WTC11 (cell line): ENCODE results near the gene KCNJ6. TPM values are rescaled to one million over a fixed set of nuclear protein-coding genes. Genes with fewer than 3 reads are reported as not detected.

Source experiments
- ATAC-seq: fragments of 200-7000 bp; cut with Tn5 transposase; 2 replicates; pipeline ENCODE4 v1.10.0; 2021; ENCODE audit warnings: mild to moderate bottlenecking, moderate library complexity
- CTCF ChIA-PET: fragments of 300-600 bp; sonication (Branson Sonifier 250); formaldehyde crosslinking; loops from one replicate; lab custom pipeline; 2021; ENCODE audit warnings: antibody characterized with exemption; lab: Charles Lee
- POLR2A ChIA-PET: fragments of 350-600 bp; sonication (Branson Sonifier 250); formaldehyde crosslinking; loops from one replicate; lab custom pipeline; 2021; ENCODE audit warnings: antibody characterized with exemption; lab: Charles Lee
- DNase-seq: peaks from one replicate; pipeline ENCODE4 v3.0.0; 2021; ENCODE audit warnings: low spot score
- H3K27ac Mint-ChIP-seq: 2 replicates; pipeline ENCODE4 v1.8.0; 2021; ENCODE audit warnings: mixed read lengths
- H3K27me3 Mint-ChIP-seq: 2 replicates; pipeline ENCODE4 v1.8.0; 2021; ENCODE audit warnings: low read depth, mild to moderate bottlenecking, moderate library complexity, mixed read lengths
- H3K36me3 Mint-ChIP-seq: 2 replicates; pipeline ENCODE4 v1.8.0; 2021; ENCODE audit warnings: mixed read lengths
- H3K4me1 Mint-ChIP-seq: 2 replicates; pipeline ENCODE4 v1.8.0; 2022; ENCODE audit warnings: mixed read lengths
- H3K4me3 Mint-ChIP-seq: 2 replicates; pipeline ENCODE4 v1.8.0; 2021; ENCODE audit warnings: mild to moderate bottlenecking, moderate library complexity, mixed read lengths
- H3K9me3 Mint-ChIP-seq: 2 replicates; pipeline ENCODE4 v1.8.0; 2021; ENCODE audit warnings: mixed read lengths
- ATF2 ChIP-seq: sonication (generic); formaldehyde crosslinking; IDR thresholded peaks from 2 replicates; pipeline ENCODE4 v1.8.1; 2022; ENCODE audit warnings: low read depth, missing genetic modification reagents, borderline replicate concordance
- CTCF ChIP-seq: fragments of 200-600 bp; IDR thresholded peaks from 2 replicates; pipeline ENCODE4 v1.8.0; 2022; ENCODE audit warnings: antibody characterized with exemption
- ETV6 ChIP-seq: sonication (generic); formaldehyde crosslinking; IDR thresholded peaks from 2 replicates; pipeline ENCODE4 v1.8.1; 2022; ENCODE audit warnings: mild to moderate bottlenecking, missing genetic modification reagents
- FOXP1 ChIP-seq: sonication (generic); formaldehyde crosslinking; IDR thresholded peaks from 2 replicates; pipeline ENCODE4 v1.8.0; 2022; ENCODE audit warnings: missing genetic modification reagents, mild to moderate bottlenecking, moderate library complexity, borderline replicate concordance
- HMGXB4 ChIP-seq: sonication (generic); formaldehyde crosslinking; IDR thresholded peaks from 2 replicates; pipeline ENCODE4 v1.8.1; 2023; ENCODE audit warnings: mild to moderate bottlenecking, moderate library complexity, missing genetic modification reagents
- JAZF1 ChIP-seq: fragments of 250-450 bp; sonication (Bioruptor Pico); IDR thresholded peaks from 2 replicates; pipeline ENCODE4 v1.9.0; 2021; ENCODE audit warnings: moderate library complexity, mild to moderate bottlenecking, inconsistent platforms
- KAT7 ChIP-seq: sonication (generic); formaldehyde crosslinking; IDR thresholded peaks from 2 replicates; pipeline ENCODE4 v1.8.1; 2023; ENCODE audit warnings: missing genetic modification reagents, mild to moderate bottlenecking, borderline replicate concordance
- MXD4 ChIP-seq: fragments of 250-450 bp; sonication (Bioruptor Pico); IDR thresholded peaks from 2 replicates; pipeline ENCODE4 v1.8.0; 2021; ENCODE audit warnings: mild to moderate bottlenecking, moderate library complexity, borderline replicate concordance
- MYBL2 ChIP-seq: sonication (generic); formaldehyde crosslinking; IDR thresholded peaks from 2 replicates; pipeline ENCODE4 v1.8.1; 2023; ENCODE audit warnings: mild to moderate bottlenecking, moderate library complexity, missing genetic modification reagents
- NR1H2 ChIP-seq: sonication (generic); formaldehyde crosslinking; IDR thresholded peaks from 2 replicates; pipeline ENCODE4 v1.9.0; 2021; ENCODE audit warnings: mild to moderate bottlenecking, moderate library complexity, missing genetic modification reagents
- SMAD3 ChIP-seq: sonication (generic); formaldehyde crosslinking; IDR thresholded peaks from 2 replicates; pipeline ENCODE4 v1.8.0; 2022; ENCODE audit warnings: missing genetic modification reagents, mild to moderate bottlenecking, borderline replicate concordance
- SOX15 ChIP-seq: fragments of 250-450 bp; sonication (Bioruptor Pico); IDR thresholded peaks from 2 replicates; pipeline ENCODE4 v1.9.0; 2021; ENCODE audit warnings: mild to moderate bottlenecking
- STAT6 ChIP-seq: sonication (generic); formaldehyde crosslinking; conservative IDR thresholded peaks from 2 replicates; pipeline ENCODE4 v1.8.1; 2023; ENCODE audit warnings: mild to moderate bottlenecking, low read depth, missing genetic modification reagents, moderate library complexity
- ZNF138 ChIP-seq: sonication (generic); formaldehyde crosslinking; conservative IDR thresholded peaks from 2 replicates; pipeline ENCODE4 v1.8.1; 2022; ENCODE audit warnings: mild to moderate bottlenecking, moderate library complexity, missing genetic modification reagents
- ZNF232 ChIP-seq: sonication (generic); formaldehyde crosslinking; IDR thresholded peaks from 2 replicates; pipeline ENCODE4 v1.8.0; 2022; ENCODE audit warnings: mild to moderate bottlenecking, missing genetic modification reagents
- ZNF263 ChIP-seq: sonication (generic); formaldehyde crosslinking; IDR thresholded peaks from 2 replicates; pipeline ENCODE4 v1.8.1; 2022; ENCODE audit warnings: low read depth, mild to moderate bottlenecking, moderate library complexity, missing genetic modification reagents
- ZNF425 ChIP-seq: fragments of 250-450 bp; sonication (Bioruptor Pico); conservative IDR thresholded peaks from 2 replicates; pipeline ENCODE4 v1.9.0; 2021; ENCODE audit warnings: mild to moderate bottlenecking
- ZNF512 ChIP-seq: sonication (generic); formaldehyde crosslinking; IDR thresholded peaks from 2 replicates; pipeline ENCODE4 v1.8.1; 2022; ENCODE audit warnings: missing genetic modification reagents, borderline replicate concordance
- total RNA-seq: library from RNA; stranded (reverse); gene quantifications from 3 replicates; pipeline ENCODE4 v1.2.3, GENCODE V29; 2021

KCNJ6 gene
- total RNA-seq, 1 experiment from 2014 or later: 0.35 TPM

GRCh38 chr21:37793660-37794059 lies 122.6 kb downstream of the KCNJ6 start (continued):
- no peak for TF ChIP-seq CTCF
- no peak for TF ChIP-seq ZNF263 (CRISPR knock-in tag)
- TF ChIP-seq HMGXB4: no peak
- TF ChIP-seq MYBL2: no peak
- no peak for TF ChIP-seq FOXP1 (CRISPR knock-in tag)
- no peak for TF ChIP-seq JAZF1 (CRISPR knock-in tag)

GRCh38 chr21:37792046-37792445 lies 124.2 kb downstream of the KCNJ6 start:
- Mint-ChIP-seq H3K9me3 (peaks cover 4% of the 10 kb centered on the region), H3K27ac (no peak overlapping the region), H3K27me3 (no peaks in the 10 kb centered on the region), H3K36me3 (no peaks in the 10 kb centered on the region), H3K4me1 (no peaks in the 10 kb centered on the region), H3K4me3 (no peak overlapping the region)
- ATAC-seq (no peak), DNase-seq (no peak)
- POLR2A ChIA-PET: no interaction called here
- CTCF ChIA-PET: no interaction called here
- TF ChIP-seq HMGXB4: no peak
- TF ChIP-seq ETV6: no peak
- TF ChIP-seq ZNF512 (CRISPR knock-in tag): no peak
- TF ChIP-seq STAT6: no peak
- TF ChIP-seq MXD4 (CRISPR knock-in tag): no peak
- no peak for TF ChIP-seq KAT7 (CRISPR knock-in tag)
- no peak for TF ChIP-seq ZNF232 (CRISPR knock-in tag)
- TF ChIP-seq ZNF138 (CRISPR knock-in tag): no peak
- TF ChIP-seq NR1H2: no peak
- TF ChIP-seq SMAD3 (CRISPR knock-in tag): no peak
- TF ChIP-seq ZNF425 (CRISPR knock-in tag): no peak
- no peak for TF ChIP-seq ATF2 (CRISPR knock-in tag)
- TF ChIP-seq SOX15: no peak
